GM19025 (cell line): ENCODE results near the gene S1PR3.
"Not testable (repeated sequence)": the region's sequence is repeated elsewhere in the genome, so short reads cannot be mapped to it uniquely, and the experiment has no call there.

Experiments
- ATAC-seq: cut with Tn5 transposase; IDR thresholded peaks from one replicate; pipeline ENCODE4 v1.9.1; 2021; ENCODE audit warnings: mild to moderate bottlenecking, low read depth, moderate library complexity; ENCODE audit not compliant: unreplicated experiment

The S1PR3 gene

GRCh38 chr9:88991066-88992034 lies at the start of gene S1PR3:
S1PR3 (plus strand) TSS chr9:88991468; CDS start chr9:89001201, 9,733 bp downstream.
- ATAC-seq = no peak

GRCh38 chr9:88941586-88941985 lies 49.7 kb upstream of the S1PR3 start:
- not testable (repeated sequence) for ATAC-seq

GRCh38 chr9:88942411-88942810 lies 48.9 kb upstream of the S1PR3 start:
- no peak for ATAC-seq

GRCh38 chr9:88945636-88946333 lies 45.5 kb upstream of the S1PR3 start:
- ATAC-seq = no peak

- ATAC-seq = no peak
Measured at GRCh38 chr9:88947581-88948573, 43.4 kb upstream of the S1PR3 start.

- ATAC-seq = no peak
Measured at GRCh38 chr9:88949425-88949824, 41.8 kb upstream of the S1PR3 start.

- no peak for ATAC-seq
Measured at GRCh38 chr9:88949961-88950340, 41.3 kb upstream of the S1PR3 start.

DNA sequence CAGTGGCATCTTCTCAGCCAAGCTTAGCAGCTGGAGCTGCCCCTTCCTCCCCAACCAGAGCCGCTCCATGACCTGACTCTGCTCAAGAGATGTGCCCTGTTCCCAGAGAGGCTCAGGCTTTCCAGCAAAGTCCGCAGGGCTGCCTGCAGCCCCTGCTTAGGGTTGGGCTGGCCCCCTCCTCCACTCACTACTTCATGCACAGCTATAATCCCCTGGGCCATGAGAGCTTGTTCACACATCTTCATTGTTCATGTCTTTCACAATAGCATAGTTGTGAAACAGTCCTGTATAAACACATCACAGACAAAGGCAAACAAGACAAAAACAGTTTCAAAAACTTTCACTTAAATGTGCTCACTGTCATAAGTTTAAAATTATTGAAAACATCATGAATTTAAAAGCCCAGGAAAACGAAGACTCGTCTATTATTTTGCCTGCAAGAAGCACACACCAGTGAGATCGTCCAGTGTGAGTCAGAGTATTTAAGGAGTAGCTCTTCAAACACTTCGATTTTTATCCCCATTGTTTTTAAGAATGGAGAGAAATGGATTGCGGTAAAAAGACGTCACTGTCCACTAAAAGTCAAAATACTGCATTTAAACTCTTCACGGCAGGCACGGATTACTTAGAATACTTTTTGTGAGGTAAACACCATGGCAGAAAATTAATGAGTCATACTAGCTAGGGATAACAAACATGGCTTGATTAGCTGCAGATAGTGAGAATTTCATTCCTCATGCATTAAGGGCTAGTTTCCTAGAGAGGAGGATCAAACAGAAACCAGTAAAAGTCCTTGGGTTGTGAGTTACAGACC lies 40.7 kb upstream of the S1PR3 start:
- ATAC-seq = no peak

GRCh38 chr9:88951155-88951542 lies 40.1 kb upstream of the S1PR3 start:
- ATAC-seq = no peak

DNA sequence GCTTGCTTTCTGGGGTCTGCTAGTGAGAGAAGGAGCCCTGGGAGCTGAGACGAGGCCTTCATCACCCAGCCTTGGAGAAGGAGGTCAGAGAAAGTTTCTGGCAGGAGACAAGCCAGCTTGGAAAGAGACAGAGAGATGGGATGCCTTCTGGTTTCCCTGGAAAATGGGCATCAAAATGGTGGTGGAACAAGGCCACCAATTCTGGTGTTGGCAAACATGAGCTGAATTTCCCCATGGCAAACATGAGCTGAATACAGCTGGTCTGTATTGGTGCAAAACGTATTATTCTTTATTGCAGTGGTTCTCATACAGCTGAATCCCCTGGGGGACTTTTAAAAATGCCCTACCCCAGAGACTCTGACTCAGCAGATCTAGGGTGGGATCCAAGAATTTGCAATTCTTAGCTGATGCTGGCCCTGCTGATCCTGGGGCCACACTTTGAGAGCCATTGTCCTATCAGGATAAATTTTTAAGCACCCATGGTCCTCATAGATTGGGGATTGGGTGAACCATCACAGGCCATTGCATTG lies 39.1 kb upstream of the S1PR3 start:
- no peak for ATAC-seq

DNA sequence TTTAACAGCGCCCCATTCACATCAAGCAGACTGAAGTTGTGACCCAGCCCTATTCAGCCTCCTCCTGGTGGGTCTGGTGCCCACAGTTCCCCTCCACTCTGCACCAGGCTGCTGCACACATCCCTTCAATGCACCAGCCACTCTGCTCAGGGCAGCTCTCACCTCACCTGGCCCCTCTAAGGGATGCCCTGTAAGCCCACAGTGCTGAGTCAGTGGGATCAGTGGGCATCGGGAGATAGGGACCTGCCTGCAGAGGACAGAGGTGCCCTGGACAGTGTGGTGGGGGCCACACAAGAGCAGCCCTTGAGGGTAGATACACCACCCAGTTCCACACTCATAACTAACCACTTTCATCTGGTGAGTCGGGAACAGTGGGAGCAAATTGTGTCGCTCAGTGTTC lies 38.3 kb upstream of the S1PR3 start:
- ATAC-seq = no peak

- ATAC-seq = no peak
Measured at GRCh38 chr9:88953381-88954029, 37.8 kb upstream of the S1PR3 start.

DNA sequence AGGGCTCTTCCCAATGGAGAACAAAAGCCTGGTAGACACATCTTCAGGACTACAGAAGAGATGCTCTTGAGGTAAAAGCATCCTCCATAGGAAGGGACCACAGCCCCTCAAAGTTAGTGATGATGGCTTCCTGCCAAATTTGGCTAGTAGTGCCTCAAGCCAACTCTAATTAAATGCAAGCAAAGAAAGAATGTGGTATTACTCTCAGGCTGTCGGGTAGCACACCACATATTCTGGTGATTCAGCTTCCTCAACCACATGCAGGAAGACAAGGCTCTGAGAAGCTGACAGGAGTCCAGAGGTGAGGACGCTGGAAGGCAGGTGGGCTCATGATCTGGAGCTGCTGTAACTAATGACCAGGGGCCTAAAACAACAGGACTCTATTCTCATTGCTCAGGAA lies 37.2 kb upstream of the S1PR3 start:
- ATAC-seq = no peak

GRCh38 chr9:88957526-88957925 lies 33.7 kb upstream of the S1PR3 start:
- no peak for ATAC-seq

DNA sequence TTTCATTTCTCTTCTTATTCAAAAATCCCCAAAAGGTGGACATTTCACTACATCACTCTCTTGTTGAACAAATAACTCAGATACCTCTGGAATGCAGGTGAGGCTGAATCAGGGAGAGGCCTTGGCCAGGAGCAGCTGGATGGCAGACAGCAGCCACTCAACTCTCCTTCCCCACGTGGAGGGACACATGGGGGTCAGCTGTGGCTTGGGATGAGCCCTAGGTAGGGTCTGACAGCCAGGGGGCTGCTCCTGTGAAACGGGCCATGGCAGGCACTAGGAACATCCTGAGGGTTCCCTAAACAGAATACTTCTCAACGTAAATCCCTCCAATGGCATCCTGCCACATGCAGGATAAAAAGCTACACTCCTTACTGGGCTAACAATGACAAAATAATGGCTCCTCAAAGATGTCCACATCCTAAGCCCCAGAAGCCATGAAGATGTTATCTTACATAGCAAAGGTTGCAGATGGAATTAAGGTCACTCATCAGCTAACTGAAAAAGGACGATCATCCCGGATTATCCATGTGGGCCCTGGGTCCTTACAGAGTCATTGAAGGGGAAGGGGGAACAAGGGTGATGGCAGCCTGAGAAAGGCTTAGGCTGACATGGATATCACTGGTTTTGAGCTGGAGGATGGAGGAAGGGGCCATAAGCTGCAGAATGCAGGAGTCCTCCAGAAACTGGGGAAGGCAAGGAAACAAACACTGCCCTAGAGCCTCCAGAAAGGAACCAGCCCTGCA lies 31.4 kb upstream of the S1PR3 start:
- no peak for ATAC-seq

DNA sequence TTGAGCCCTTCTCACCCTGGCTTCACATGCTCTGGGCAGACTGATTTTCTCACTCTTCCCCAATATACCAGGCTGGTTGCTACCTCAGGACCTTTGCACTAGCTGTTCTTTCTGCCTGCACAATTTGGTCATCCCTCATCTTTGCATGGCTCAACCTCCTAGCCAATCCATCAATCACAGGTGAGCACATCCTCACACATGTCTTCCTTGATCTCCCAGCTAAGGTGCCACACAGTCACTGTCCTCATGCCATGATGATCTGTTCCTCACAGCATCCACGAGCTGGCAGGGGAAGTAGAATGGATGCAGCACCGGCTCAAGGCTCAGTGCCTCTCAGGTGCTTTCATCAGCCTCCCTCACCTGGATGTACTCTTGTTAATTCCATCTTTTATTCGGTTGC lies 30.6 kb upstream of the S1PR3 start:
- ATAC-seq = no peak

DNA sequence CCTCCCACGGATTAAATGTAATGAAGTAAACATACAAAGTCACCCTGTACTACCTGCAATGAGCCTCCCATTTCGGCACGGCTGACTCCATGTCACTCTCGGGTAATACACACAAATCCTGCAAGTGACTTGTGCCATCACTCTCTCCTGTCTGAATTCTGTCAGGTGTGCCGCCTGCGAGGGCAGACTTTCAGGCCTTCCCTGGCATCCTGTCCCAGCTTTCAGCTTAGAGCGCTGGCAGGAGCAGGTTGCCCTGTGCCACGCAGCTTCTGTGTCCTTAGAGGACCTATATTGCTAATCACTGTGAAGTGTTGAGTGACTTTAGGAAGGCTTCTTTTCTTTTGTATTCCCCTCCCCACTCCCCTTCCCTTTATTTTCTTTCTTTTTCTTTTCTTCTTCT lies 25.8 kb upstream of the S1PR3 start:
- ATAC-seq = no peak
